PFSK-1 (cell line): ENCODE results near the gene ABHD18.

Experiments
- POLR2AphosphoS5 ChIP-seq: IDR thresholded peaks from 2 replicates; pipeline ENCODE4 v1.6.1; 2012; ENCODE audit warnings: low read depth, mild to moderate bottlenecking, control low read depth, low read length, moderate library complexity
- TAF1 ChIP-seq: IDR thresholded peaks from 2 replicates; pipeline ENCODE4 v1.6.1; 2012; ENCODE audit warnings: low read length, control low read depth, borderline replicate concordance; ENCODE audit not compliant: insufficient read depth
- TF ChIP-seq, protein P1 (sequence below), 2 experiments: IDR thresholded peaks; 2 replicates each; pipeline versions ENCODE4 v1.6.1 to v1.8.0; 2011 to 2012; ENCODE audit warnings: low read depth in 2 of 2, low read length in 2 of 2, control low read depth in 1 of 2, inconsistent platforms in 1 of 2, mild to moderate bottlenecking in 1 of 2, moderate library complexity in 1 of 2; ENCODE audit not compliant: insufficient read depth in 1 of 2

DNA sequence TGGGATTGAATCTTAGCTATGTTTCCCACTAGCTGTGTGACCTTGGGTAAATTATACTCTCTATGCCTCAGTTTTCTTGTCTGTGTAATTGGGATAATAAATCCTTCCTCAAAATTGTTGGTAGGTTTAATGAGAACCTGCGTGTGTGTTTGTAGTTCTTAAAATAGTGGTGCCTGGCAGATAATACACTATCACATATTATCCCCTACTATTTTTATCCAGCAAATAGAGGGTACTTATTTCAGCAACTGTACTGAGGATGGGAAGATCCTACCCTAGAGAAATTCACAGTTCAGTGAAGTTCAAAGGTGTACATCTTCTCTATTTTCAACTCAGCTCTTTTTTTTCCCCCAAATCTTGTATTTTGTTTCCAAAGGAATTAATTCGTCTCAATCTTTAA, 17.2 kb downstream of the ABHD18 start:
- TF ChIP-seq POLR2AphosphoS5, result no peak
- TF ChIP-seq, protein P1, sequence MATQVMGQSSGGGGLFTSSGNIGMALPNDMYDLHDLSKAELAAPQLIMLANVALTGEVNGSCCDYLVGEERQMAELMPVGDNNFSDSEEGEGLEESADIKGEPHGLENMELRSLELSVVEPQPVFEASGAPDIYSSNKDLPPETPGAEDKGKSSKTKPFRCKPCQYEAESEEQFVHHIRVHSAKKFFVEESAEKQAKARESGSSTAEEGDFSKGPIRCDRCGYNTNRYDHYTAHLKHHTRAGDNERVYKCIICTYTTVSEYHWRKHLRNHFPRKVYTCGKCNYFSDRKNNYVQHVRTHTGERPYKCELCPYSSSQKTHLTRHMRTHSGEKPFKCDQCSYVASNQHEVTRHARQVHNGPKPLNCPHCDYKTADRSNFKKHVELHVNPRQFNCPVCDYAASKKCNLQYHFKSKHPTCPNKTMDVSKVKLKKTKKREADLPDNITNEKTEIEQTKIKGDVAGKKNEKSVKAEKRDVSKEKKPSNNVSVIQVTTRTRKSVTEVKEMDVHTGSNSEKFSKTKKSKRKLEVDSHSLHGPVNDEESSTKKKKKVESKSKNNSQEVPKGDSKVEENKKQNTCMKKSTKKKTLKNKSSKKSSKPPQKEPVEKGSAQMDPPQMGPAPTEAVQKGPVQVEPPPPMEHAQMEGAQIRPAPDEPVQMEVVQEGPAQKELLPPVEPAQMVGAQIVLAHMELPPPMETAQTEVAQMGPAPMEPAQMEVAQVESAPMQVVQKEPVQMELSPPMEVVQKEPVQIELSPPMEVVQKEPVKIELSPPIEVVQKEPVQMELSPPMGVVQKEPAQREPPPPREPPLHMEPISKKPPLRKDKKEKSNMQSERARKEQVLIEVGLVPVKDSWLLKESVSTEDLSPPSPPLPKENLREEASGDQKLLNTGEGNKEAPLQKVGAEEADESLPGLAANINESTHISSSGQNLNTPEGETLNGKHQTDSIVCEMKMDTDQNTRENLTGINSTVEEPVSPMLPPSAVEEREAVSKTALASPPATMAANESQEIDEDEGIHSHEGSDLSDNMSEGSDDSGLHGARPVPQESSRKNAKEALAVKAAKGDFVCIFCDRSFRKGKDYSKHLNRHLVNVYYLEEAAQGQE (IDR thresholded peaks at IDR 0.05; ENCODE audit: insufficient read depth in 1 of 2, low read depth in 2 of 2, low read length in 2 of 2), result no peak
- TF ChIP-seq TAF1, result no peak
